NCI-H510A treated with DMSO at 0.1 percent for 48 hours (cell line): ENCODE results near the gene CAPN13.
A peak's percentile ranks its signal among the peaks of the same experiment; 100 is the strongest.

ENCODE experiments used
- DNase-seq: peaks from one replicate; lab custom pipeline; 2025; lab: John Stamatoyannopoulos, UW

CAPN13 gene, protein sequence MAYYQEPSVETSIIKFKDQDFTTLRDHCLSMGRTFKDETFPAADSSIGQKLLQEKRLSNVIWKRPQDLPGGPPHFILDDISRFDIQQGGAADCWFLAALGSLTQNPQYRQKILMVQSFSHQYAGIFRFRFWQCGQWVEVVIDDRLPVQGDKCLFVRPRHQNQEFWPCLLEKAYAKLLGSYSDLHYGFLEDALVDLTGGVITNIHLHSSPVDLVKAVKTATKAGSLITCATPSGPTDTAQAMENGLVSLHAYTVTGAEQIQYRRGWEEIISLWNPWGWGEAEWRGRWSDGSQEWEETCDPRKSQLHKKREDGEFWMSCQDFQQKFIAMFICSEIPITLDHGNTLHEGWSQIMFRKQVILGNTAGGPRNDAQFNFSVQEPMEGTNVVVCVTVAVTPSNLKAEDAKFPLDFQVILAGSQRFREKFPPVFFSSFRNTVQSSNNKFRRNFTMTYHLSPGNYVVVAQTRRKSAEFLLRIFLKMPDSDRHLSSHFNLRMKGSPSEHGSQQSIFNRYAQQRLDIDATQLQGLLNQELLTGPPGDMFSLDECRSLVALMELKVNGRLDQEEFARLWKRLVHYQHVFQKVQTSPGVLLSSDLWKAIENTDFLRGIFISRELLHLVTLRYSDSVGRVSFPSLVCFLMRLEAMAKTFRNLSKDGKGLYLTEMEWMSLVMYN

DNA sequence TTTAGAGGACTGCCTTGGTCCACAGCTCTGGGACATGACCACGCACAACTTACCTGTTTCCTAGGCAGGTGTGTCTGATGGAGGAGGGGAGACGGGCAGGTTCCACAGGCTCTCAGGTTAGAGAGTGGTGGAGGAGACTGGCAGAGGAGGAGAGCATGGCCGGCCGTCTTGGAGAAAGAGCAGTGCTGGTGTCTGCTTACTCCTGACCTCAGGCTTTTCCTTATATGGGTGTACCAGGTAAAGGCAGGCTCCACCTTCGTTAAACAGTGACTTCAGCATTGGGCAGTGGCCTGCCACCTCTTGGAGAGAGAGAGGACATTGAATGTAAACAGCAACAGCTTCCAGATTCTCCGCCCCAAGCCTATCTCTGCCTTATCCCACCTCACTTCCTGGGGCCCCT lies at the start of gene CAPN13:
TSS of gene CAPN13 (minus strand) at position 198 of the 400 bp plus-strand sequence. CDS start 20,121 bp downstream, outside the sequence.
- DNase-seq: peak; percentile 92

DNA sequence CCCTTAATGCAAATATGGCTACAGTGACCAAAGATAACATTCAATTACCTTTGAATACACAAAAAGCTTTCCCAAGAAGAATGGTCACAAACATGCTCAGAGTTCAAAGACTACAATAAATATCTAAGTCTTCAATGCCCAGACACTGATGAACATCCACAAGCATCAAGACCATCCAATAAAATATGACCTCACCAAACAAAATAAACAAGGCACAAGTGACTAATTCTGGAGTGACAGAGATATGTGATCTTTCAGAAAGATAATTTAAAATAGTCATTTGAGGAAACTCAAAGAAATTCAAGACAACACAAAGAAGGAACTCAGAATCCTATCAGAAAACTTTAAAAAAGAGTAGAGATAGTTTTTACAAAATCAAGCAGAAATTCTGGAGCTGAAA lies 40.6 kb upstream of the CAPN13 start:
- DNase-seq: no peak

DNA sequence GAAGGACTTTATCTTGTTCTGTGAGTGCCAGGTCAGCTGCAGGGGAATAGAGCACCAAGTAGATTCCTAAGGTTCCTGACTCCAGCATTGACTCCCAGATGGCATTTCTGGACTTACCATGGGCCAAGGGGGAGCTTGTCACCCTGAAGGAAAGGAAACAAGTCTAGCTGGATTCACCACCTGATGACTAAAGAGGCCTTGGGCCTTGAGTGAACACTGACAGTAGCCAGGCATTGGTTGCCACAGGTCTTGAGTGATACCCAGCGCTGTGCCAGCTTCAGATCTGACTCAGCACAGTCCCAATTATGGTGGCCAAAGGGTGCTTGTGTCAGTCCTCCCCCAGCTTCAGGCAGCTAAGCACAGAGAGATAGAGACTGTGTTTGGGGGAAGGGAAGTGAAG lies 40.1 kb upstream of the CAPN13 start:
- DNase-seq: no peak

DNA sequence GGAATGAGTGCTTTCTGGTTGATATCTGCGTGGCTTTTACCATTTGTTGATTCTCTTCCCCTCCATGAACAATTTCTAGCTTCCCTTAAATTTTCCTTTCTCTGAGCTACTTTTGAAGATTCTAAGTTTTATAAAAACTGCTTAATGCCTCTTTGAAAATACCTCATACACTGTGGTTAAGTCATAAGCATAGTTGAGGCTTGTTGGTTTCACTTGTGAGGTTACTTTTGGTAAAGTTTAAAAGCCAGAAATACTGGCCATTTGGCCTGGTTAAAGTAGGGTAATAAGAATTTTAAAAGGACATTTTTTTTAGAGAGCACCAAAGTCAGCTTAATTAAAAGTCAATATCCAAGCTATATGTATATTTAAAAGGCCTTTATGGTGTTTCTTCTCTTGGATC lies 21.3 kb upstream of the CAPN13 start:
- no peak for DNase-seq

DNA sequence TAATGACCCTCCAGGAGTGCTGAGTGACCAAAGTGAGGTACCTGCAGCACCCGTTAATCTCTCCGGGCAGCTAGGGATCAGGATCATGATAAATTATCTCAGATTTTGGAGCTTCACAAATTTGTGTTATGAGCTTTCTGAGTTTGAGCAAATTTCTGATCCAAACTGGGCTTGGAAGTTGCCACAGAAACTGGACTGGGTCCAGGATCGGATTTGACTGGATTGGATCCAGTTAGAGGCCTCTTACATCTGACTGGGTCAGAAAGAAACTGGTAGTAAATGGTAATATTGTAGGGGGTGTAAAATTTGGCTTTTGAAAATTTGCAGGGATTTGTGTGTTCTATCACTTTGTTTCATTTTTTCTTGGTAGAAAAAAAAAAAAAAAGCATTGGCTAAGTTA lies 19.7 kb upstream of the CAPN13 start:
- no peak for DNase-seq

DNA sequence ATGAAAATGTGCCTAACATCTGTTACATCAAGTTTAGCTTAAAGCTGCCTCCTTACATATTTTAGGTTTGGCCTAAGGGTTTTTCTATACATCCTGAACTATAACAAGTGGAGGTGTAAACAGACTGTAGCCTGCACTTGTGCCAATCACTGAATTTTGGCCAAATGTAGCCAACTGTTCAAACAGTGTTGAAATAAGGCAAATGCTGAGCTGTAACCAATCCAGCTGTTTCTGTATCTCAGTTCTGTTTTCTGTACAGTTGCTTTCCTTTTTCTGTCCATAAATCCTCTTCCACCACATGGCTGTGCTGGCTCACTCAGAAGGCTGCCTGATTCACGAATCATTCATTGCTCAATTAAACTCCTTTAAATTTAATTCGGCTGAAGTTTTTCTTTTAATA lies 19.2 kb upstream of the CAPN13 start:
- no peak for DNase-seq

DNA sequence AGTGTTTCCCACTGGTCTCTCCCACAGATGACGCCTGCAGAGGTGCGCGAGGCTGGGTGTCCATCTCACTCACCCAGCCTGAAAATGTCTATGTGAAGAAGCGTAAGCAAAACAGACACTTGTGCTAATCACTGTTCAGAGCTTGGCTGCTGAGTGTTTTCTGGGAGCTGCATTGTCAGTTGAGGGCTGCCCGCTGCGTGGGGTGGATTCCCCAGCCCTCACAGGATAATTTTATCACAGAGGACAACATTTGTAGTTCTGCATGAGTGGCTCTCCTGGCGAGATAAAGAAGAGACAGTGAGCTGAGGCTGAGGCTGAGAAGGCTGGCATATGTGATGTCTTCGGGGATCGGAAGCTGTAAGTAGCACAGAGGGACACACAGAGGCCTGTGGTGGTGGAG lies 16.2 kb upstream of the CAPN13 start:
- no peak for DNase-seq

DNA sequence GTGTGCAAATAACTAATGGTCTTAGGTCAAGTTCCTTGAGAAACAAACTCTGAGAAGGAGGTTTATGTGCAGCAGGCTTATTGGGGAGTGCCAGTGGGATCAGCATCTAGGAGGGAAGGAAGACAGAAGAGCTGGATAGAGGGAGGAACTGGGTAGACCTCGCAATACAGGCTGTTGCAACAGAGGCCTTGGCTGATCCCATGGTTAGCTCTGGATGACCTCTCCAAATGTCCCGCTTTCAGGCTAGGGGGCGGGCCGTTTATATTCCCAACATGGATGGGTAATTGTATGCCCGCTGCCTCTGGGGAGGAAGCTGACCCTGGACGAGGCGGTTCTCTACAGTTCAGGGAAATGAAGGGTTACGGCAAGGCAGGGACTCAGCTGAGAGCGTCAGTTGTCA lies 14.7 kb upstream of the CAPN13 start:
- no peak for DNase-seq

DNA sequence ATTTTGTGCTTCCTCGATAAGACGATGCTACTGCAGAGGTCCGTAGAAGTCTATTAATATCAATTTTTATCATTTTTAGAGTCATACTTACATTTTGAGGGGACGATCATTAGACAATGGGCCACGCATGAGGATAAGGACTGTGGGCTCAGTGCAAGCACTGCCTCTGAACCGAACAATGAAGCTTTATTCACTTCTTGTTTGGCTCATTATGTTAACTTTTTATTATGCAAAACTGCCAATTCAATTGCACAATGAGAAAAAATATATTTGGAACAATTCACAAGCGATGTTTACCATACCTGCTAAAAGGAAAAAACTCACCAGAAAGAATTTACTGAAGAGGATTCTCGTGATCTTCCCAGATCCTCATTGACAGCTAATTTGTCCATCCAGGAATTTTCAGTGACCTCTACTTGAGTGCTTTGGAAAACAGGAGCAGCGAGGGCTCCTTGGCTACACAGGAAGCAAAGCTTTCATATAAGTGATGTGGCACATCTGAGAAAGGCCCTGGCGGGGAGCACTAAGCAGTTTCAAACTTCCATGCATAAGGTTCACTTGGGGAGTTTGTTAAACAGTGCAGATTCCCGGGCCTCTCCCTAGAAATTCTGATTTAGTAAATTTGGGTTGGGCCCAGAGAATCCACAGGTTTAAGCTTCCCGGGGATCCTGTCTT lies 13.3 kb upstream of the CAPN13 start:
- DNase-seq: no peak

DNA sequence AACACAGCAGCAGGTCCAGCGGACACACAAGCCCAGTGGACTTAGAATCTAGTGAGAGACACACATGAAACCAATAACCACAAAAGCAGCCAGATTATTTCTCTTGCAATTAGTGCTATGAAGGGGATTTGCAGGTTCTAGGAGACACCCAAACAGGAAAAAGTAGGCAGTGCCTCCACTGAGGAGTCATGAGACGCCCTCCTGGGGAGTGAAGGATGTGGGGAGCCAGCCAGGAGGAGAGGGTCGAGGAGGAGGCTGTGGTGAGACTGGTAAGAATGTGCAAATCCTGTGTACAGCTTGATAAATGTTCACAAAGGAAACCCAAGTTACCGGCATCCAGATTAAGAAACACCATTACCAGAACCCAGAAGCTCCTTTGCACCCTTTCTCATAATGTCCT lies 2.7 kb upstream of the CAPN13 start:
- DNase-seq: no peak

DNA sequence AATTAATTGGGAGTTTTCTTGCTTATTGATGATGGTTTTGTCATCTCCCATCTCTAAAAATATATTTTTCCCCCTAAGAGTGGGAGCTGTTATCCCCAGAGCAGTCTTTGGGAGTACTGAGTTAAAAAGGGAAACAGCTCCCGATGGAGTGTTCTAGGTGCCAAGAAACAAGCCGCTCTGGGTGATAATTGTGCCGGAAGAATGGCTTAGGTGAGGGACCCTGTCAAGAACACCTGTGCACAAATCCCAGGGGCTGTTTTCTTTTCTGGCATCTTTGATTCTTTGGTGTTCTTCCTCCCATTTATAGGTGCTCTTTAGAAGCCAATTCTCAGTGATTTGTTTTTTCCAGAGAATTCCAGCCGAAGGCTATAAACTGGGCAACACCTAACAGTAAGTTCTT lies 1.4 kb upstream of the CAPN13 start:
- no peak for DNase-seq

DNA sequence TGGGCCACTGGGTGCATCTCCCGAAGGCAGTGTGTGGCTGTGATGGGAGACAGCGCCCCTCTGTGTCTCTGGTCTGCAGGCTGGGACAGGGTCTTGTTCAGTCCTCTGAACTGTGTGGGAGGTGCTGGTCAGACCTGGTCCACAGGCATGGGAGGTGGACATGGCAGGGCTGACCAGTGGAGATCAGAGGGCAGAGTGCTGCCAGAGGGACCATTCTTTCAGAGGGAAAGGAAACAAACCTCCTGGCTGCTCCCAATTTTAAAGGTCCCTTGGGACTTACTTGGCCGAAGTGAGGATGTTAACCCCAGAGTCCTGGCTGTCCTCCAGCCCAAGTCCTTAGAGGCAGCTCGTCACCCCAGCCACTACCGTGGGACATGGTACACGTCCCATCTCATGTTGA lies 4.0 kb downstream of the CAPN13 start:
- DNase-seq: no peak

DNA sequence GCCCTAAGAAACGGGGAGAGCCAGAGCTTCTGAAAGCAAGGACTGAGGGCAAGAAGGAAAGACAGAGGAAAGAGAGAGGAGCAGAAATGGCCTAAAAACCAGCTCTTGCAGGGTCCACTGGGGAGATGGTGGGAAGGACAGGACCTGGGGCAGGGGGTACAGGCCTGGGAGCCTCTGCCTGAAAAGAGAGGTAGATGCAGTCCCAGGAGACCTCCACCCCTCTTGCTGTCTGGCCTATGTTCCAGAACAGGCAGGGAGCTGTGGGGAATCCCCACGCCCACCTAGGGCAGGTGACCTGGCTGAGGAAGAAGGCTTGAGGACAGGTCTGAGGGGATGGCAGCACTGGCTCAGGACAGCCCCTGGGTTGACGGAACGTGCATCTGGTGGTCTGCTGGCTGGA lies 4.6 kb downstream of the CAPN13 start:
- no peak for DNase-seq

DNA sequence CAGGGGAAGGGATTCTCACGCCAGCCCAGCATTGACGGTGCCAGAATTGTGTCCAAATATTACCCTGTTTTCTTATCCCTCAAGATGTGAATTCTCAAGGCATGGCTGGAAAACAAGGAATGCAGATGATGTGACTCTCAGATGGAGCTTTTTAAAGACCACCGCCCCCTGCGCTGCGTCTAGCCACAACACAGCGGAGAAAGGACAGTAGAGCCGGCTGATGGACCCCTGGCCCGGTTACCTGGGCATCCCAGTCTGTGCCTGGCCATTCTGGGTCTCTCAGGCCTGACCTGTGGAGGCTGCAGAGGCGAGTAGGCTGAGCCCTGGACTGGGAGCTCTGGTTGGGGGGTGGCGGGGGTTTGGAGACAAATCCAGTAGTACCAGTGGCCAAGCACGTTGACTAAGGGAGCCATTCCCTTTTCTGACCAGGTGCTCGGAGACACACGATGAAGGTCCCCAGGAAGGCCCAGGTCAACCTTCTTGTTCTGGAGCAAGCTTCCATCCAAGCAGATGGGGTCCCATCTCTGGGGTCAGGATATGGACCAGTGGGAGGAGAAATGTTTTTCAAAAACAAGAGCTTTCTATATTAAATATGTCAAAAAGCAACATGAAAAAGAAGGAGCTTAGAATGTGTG lies 5.3 kb downstream of the CAPN13 start:
- DNase-seq: no peak

DNA sequence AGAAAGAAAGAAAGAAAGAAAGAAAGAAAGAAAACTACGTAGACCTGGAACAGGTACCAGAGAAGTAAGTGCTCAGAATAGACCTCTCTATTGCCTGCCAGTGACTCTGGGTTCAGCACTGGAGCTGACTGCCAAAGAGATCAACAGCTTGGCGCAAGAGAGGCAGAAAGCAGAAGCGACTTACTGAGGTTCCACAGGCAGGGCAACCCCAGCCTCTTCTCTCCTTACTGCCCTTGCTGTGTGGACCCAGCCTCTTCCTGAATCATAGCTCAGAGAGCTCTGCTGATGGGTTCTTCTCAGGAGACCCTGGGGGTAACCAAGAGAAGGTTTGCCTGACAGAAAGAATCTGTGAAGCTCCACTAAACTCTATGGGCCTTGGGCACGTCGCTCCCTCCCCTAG lies 7.1 kb downstream of the CAPN13 start:
- no peak for DNase-seq

DNA sequence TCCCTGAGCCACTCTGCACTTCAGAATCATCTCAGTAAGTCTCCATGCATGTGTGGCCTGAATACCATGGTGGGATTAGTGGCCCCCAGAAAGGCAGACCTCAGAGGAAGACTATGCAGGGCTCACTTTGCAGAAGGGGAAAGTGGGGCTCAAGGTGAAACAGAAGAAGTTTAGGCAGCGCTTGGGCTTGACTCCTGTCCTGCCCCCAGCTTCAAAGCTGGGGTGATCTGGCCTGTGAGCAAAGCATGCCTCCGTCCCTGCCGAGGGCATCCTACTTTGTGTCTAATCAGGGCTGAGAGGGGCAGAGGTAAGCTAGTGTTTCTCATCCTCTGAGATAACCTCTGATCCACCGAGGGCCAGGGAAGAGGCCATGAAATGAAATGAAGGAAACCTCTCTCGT lies 7.9 kb downstream of the CAPN13 start:
- DNase-seq: no peak

DNA sequence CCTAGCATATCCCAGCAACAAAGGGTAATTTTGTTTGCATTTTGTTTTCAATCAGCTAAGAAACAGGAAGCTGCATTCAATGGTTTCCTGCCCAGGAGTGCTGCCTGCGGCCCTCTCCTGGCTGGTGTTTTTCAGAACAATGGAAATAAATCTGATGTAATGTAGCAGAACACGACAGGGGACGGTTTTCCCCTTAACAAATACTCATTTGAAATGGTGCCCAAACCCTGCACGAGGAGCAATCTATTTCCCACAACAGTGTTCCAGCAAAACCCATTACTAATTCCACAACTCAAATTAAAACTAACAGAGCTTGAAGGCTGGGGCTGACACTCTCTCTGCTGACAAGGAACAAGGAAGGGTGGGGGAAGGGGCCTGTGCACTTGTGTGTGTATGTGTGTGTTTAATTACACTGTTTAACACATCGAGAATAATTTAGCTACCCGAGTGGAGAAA lies 8.7 kb downstream of the CAPN13 start:
- peak; percentile 5 for DNase-seq

DNA sequence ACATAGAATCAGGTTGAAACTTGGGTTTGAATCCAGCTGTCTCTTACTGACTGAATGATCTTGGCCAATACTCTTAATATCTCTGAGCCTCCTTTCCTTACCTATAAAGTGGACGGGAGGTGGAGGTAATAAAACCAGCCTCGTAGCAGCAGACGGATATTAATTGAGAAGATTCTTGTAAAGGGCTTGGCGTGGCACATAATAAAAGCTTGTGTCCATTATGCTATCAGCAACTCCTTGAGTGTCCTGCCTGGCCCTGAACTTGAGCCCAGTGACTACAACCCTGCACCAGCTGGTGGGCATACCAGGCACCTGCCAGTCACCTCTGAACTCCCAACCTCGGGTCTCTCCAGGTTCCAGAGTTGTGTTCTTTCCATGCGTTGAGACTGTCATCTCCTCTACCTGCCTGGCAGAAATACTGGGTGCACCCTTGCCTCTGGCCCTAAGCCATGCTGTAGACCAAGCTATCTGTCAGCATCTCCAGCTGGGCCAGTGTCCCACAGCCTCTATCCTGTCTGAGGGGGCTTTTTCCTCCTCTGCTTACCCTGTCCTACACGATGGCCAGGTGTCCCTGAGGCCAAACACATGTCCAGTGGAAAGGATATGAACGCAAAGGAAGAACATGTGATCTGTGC lies 9.7 kb downstream of the CAPN13 start:
- DNase-seq: no peak

DNA sequence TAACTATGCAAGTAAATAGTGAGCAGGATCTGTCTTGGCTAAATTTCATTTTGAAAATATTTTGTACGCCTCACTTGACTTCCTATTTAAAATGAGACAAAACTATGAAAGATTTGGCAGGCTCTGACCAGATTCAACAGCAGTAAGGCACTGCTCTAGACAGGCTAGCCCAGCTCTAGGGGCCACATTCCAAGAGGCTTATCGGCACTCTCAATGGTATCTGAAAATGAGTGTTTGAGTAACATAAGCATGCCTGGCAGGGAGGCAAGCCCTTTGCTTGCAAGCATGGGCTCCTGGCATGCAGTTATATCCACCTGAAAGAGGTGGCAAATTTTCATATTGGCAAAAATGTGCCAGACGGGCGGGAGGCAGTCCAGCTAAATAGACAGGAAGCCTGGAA lies 10.5 kb downstream of the CAPN13 start:
- no peak for DNase-seq

DNA sequence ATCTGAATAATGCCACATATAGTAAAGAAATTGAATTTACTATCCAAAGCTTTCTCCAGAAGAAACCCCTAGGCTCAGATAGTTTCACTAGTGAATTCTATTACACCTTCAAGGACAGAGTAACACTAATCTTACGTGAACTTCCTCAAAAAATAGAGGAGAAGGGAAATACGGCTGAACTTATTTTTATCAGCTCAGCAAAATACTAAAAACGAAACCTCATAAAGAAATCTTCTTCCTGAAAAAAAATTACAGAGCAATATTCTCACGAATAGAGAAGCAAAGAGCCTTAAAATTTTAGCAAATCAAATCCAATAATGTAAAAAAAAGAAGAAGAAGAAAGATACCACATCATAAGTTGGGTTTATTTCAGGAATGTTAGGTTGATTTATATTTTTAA lies 14.7 kb downstream of the CAPN13 start:
- no peak for DNase-seq

DNA sequence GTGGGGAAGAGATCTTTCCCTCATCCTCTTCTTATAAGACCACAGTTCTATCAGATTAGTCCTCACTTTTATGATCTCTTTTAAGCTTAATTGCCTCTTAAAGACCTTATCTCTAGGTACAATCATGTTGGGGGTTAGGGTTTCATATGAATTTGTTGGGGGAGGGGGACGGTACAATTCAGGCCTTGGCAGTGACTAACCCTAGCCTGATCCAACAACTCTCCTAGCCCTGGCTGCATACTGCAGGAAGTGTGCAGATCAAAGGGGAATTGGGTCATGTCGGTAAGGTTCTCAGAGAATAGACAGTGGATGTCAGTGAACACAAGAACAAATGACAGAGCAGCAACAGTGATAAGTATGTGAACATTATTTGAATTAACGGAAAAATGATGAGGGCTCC lies 16.4 kb downstream of the CAPN13 start:
- DNase-seq: no peak

DNA sequence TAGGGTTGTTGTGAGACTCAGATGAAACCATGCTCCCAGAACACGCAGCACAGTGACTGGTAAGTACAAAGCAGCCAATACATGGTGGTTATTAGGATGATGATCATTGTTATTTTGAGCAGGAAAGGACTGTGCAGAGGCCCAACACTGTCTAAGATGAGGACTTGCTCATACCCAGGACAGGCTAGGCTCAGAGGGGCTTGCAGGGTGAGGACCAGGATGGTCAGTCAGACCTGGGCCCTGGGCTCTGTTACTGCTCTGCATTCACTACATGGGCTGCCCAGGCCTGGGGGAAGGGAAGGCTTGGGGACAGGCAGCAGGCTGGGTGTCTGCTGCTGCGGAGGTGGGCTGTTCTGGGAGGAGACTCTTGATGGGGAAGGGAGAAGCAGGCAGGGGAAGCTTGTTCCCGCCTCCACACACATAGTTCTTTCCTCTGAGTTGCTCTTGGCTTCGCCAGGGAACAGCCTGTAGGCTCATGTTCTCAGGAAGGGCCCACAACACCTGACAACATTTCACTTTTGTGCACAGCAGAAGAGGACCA lies 17.5 kb downstream of the CAPN13 start:
- no peak for DNase-seq
